SU-DHL-6 (cell line): Measurements from ENCODE around the gene CACNB3.

Experiments
- EZH2phosphoT487 ChIP-seq: fragments of 200-600 bp; sonication (generic), shearing (Covaris generic); conservative IDR thresholded peaks from 2 replicates; pipeline ENCODE4 v1.6.1; 2018; ENCODE audit warnings: mild to moderate bottlenecking, antibody characterized with exemption, low read length, moderate library complexity, mixed read lengths
- TF ChIP-seq, protein P1 (sequence below): fragments of 200-600 bp; sonication (generic); IDR thresholded peaks from one replicate; pipeline ENCODE4 v1.5.1; 2017; ENCODE audit warnings: antibody characterized with exemption, mild to moderate bottlenecking, low read length, moderate library complexity; ENCODE audit not compliant: insufficient read depth, poor library complexity, severe bottlenecking

DNA sequence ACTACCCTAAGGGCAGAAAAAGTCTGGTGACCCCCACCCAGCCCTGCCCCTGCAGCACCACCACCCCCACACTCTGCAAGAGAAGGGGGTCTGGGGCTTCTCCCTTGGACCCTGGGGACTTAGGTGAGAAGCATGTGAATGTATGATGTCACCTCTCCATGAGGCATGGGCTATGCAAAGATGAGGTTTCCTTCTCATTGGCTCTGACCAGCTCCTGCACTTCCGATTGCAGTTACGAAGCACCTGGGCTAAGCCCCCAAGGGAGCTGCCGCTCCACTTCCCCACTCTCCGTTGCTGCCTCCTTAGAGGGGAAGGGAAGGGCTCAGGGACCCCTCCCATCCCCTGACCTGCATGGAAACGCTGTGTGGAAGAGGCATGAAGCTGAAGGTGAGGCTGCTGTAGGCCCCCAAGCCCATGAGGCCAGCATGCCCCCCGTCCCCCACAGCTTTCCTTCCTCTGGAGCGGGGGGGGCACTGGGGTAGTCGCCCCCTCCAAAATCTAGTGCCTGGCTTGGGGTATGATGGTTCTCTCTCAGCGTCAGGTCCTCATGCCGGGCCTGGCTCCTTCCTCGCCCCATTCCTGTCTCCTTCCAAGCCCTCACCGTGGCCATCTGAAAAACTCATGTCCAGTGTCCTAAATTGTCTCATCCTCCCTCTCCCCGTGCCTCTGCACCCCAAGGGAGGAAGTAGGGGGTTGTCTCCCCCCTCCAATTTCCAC, 39.1 kb downstream of the CACNB3 start:
- TF ChIP-seq, protein P1, sequence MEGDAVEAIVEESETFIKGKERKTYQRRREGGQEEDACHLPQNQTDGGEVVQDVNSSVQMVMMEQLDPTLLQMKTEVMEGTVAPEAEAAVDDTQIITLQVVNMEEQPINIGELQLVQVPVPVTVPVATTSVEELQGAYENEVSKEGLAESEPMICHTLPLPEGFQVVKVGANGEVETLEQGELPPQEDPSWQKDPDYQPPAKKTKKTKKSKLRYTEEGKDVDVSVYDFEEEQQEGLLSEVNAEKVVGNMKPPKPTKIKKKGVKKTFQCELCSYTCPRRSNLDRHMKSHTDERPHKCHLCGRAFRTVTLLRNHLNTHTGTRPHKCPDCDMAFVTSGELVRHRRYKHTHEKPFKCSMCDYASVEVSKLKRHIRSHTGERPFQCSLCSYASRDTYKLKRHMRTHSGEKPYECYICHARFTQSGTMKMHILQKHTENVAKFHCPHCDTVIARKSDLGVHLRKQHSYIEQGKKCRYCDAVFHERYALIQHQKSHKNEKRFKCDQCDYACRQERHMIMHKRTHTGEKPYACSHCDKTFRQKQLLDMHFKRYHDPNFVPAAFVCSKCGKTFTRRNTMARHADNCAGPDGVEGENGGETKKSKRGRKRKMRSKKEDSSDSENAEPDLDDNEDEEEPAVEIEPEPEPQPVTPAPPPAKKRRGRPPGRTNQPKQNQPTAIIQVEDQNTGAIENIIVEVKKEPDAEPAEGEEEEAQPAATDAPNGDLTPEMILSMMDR, result no peak
- TF ChIP-seq EZH2phosphoT487, result no peak
